Natural killer cell (primary cell): ENCODE measurements around the gene URM1. TPM values are rescaled to one million over a fixed set of nuclear protein-coding genes. Genes with fewer than 3 reads are reported as not detected.
"Not testable (repeated sequence)": the region's sequence is repeated elsewhere in the genome, so short reads cannot be mapped to it uniquely, and the experiment has no call there.

ENCODE experiments used
- ATAC-seq, 3 donors: fragments of 150-1000 bp in 2 of 3; fragments of 200-7000 bp in 1 of 3; cut with Tn5 transposase; 1 replicate in 1 of 3; 2 replicates in 2 of 3; pipeline ENCODE4 v1.10.0; 2021; ENCODE audit warnings: mild to moderate bottlenecking in 2 of 3, moderate library complexity in 2 of 3
- DNase-seq, 2 donors: peaks; one replicate each; pipeline versions ENCODE4 v3.0.0 to v3.0.0-alpha.2; 2013 to 2021; ENCODE audit warnings: mixed read lengths in 1 of 2
- H3K27ac ChIP-seq: one replicate; pipeline ENCODE4 v1.5.1; 2013; ENCODE audit warnings: mild to moderate bottlenecking, low read length
- H3K27me3 ChIP-seq: one replicate; pipeline ENCODE4 v1.6.1; 2013; ENCODE audit warnings: low read length; ENCODE audit not compliant: control insufficient read depth, insufficient read depth
- H3K36me3 ChIP-seq: one replicate; pipeline ENCODE4 v1.6.1; 2013; ENCODE audit warnings: low read length; ENCODE audit not compliant: control insufficient read depth, insufficient read depth
- H3K4me1 ChIP-seq: one replicate; pipeline ENCODE4 v1.6.1; 2013; ENCODE audit warnings: low read length; ENCODE audit not compliant: control insufficient read depth, insufficient read depth
- H3K4me3 ChIP-seq: one replicate; pipeline ENCODE4 v1.5.1; 2013; ENCODE audit warnings: low read length
- H3K9me3 ChIP-seq: one replicate; pipeline ENCODE4 v1.6.1; 2013; ENCODE audit warnings: low read length; ENCODE audit not compliant: control insufficient read depth, insufficient read depth
- H3K27ac Mint-ChIP-seq, 2 donors: one replicate each; pipeline ENCODE4 v1.8.0; 2022; ENCODE audit warnings: mild to moderate bottlenecking in 2 of 2, mixed read lengths in 2 of 2, moderate library complexity in 1 of 2
- H3K27me3 Mint-ChIP-seq, 2 donors: one replicate each; pipeline ENCODE4 v1.8.0; 2022; ENCODE audit warnings: low read depth in 2 of 2, mixed read lengths in 2 of 2
- H3K36me3 Mint-ChIP-seq: one replicate; pipeline ENCODE4 v1.8.0; 2022; ENCODE audit warnings: mixed read lengths
- H3K4me1 Mint-ChIP-seq, 2 donors: one replicate each; pipeline ENCODE4 v1.8.0; 2022; ENCODE audit warnings: mixed read lengths in 2 of 2
- H3K4me3 Mint-ChIP-seq: one replicate; pipeline ENCODE4 v1.8.0; 2022; ENCODE audit warnings: mild to moderate bottlenecking, moderate library complexity, mixed read lengths
- H3K9me3 Mint-ChIP-seq, 2 donors: one replicate each; pipeline ENCODE4 v1.8.0; 2022; ENCODE audit warnings: mixed read lengths in 2 of 2
- CTCF ChIP-seq: fragments of 200-600 bp; IDR thresholded peaks from one replicate; pipeline ENCODE4 v1.8.0; 2022; ENCODE audit warnings: antibody characterized with exemption
- WGBS: methylation state at CpG from one replicate; pipeline ENCODE4 v1.1.7; 2013; ENCODE audit warnings: missing lambda C conversion rate; ENCODE audit not compliant: insufficient coverage; 5-methylcytosine and 5-hydroxymethylcytosine counted together
- intact Hi-C: fragments of 100-400 bp; cut with micrococcal nuclease; formaldehyde crosslinking; loops from one replicate; pipeline ENCODE4 v1.14.2; 2022
- total RNA-seq, 4 donors: library from RNA; stranded (reverse); fragments of 120-200 nt in 1 of 4; gene quantifications; one replicate each; pipeline versions ENCODE4 v1.2.3 to v1.2.4, GENCODE V29; 2013 to 2022

The URM1 gene
- total RNA-seq, 3 donors from 2014 or later (not counting 1 experiment from before 2014, with no cell fraction given): 39.4 to 47.8 (median 46.7) TPM

- intact Hi-C loops: no loop called here
- Mint-ChIP-seq H3K9me3 (no peaks in the 10 kb centered on the region), H3K4me1 (peaks cover 7% of the 10 kb centered on the region in 2 donors), H3K27ac (no peak overlapping the region), H3K4me3 (no peak overlapping the region), H3K36me3 (no peaks in the 10 kb centered on the region), H3K27me3 (no peaks in the 10 kb centered on the region)
- WGBS: 94% methylated on average over 7 of the region's 7 CpGs
- no peaks in the 10 kb centered on the region for H3K27me3 ChIP-seq
- no peaks in the 10 kb centered on the region for H3K9me3 ChIP-seq
- peaks cover 2% of the 10 kb centered on the region for H3K36me3 ChIP-seq
- TF ChIP-seq CTCF: no peak
- no peak overlapping the region for H3K27ac ChIP-seq
- ATAC-seq (no peak), DNase-seq (no peak)
- H3K4me3 ChIP-seq: no peak overlapping the region
- peaks cover 15% of the 10 kb centered on the region for H3K4me1 ChIP-seq
These were observed 33.2 kb upstream of the URM1 start for GRCh38 chr9:128337936-128338335.

- H3K36me3 Mint-ChIP-seq, DNase-seq, H3K4me3 ChIP-seq, H3K27ac ChIP-seq, ATAC-seq, intact Hi-C loops, H3K9me3 ChIP-seq, H3K27me3 ChIP-seq, H3K4me1 Mint-ChIP-seq, H3K27me3 Mint-ChIP-seq, H3K9me3 Mint-ChIP-seq, H3K27ac Mint-ChIP-seq: not testable (repeated sequence)
- 94% methylated on average over 15 of the region's 15 CpGs for WGBS
- H3K4me3 Mint-ChIP-seq: peak overlapping the region; percentile 80
- H3K36me3 ChIP-seq: peaks cover 10% of the 10 kb centered on the region
- peaks cover 15% of the 10 kb centered on the region for H3K4me1 ChIP-seq
These were observed 32.1 kb upstream of the URM1 start for GRCh38 chr9:128338852-128339614.

GRCh38 chr9:128339761-128340690 lies 31.1 kb upstream of the URM1 start, which contains the start of gene SLC27A4:
SLC27A4 (plus strand) TSS chr9:128340527; CDS start chr9:128343133, 2,606 bp downstream.
- peak within 1 kb of the TSS; percentile 37 to 75 for H3K27ac Mint-ChIP-seq
- DNase-seq (peak; percentile 64 to 92), ATAC-seq (peak; percentile 90 to 95 (median 93))
- Histone ChIP-seq H3K27ac (peak within 1 kb of the TSS; percentile 49), H3K9me3 (no peaks in the 10 kb centered on the region), H3K27me3 (no peaks in the 10 kb centered on the region), H3K36me3 (peaks cover 18% of the 10 kb centered on the region), H3K4me3 (peak within 1 kb of the TSS; percentile 61), H3K4me1 (peaks cover 15% of the 10 kb centered on the region)
- H3K36me3 Mint-ChIP-seq: no peaks in the 10 kb centered on the region
- no peaks in the 10 kb centered on the region for H3K9me3 Mint-ChIP-seq
- TF ChIP-seq CTCF: no peak
- H3K4me1 Mint-ChIP-seq: peaks cover 7% of the 10 kb centered on the region in 2 donors
- intact Hi-C loops: loop anchor here (1.0 kb wide), 1 partner anchor 18 kb away; the partner anchor contains the start of genes COQ4 and TRUB2
- no peaks in the 10 kb centered on the region for H3K27me3 Mint-ChIP-seq
- WGBS: 7% methylated on average over 75 of the region's 75 CpGs
- peak within 1 kb of the TSS; percentile 83 for H3K4me3 Mint-ChIP-seq
